Measurements from ENCODE around the gene CASQ1. TPM values are rescaled to one million over a fixed set of nuclear protein-coding genes. Genes with fewer than 3 reads are reported as not detected.

CASQ1 gene
- total RNA-seq, 4 donors from 2014 or later: 0.95 TPM; not detected in 3

DNA sequence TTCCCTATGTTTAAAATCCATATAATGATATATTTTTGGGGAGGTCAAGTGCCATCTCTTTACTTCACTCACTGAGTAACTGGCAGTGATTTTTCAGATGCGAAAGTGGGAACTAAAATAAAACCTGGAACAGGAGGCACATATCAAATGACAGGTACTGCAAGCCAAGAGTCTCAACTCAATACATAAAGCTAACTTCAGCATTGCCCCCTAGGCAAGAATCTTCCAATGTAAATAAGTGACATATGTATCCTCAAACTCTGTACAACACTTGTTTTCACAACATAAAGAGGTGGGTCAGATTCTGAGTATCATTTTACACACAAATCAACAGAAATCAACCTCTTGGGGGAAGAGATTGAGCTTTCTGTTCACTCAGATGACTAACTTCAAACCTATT is 53.8 kb downstream of the CASQ1 start:
- Histone ChIP-seq H3K9me3 (no peaks in the 10 kb centered on the region), H3K36me3 (peaks cover 8 to 48% (median 9%) of the 10 kb centered on the region in 3 donors), H3K27me3 (no peaks in the 10 kb centered on the region), H3K4me3 (no peak overlapping the region), H3K4me1 (no peaks in the 10 kb centered on the region), H3K27ac (no peak overlapping the region)
- no peak for DNase-seq
- intact Hi-C loops (cut with DNase I): no loop called here
- TF ChIP-seq POLR2A (IDR thresholded peaks at IDR 0.05): no peak
- TF ChIP-seq, protein P1, sequence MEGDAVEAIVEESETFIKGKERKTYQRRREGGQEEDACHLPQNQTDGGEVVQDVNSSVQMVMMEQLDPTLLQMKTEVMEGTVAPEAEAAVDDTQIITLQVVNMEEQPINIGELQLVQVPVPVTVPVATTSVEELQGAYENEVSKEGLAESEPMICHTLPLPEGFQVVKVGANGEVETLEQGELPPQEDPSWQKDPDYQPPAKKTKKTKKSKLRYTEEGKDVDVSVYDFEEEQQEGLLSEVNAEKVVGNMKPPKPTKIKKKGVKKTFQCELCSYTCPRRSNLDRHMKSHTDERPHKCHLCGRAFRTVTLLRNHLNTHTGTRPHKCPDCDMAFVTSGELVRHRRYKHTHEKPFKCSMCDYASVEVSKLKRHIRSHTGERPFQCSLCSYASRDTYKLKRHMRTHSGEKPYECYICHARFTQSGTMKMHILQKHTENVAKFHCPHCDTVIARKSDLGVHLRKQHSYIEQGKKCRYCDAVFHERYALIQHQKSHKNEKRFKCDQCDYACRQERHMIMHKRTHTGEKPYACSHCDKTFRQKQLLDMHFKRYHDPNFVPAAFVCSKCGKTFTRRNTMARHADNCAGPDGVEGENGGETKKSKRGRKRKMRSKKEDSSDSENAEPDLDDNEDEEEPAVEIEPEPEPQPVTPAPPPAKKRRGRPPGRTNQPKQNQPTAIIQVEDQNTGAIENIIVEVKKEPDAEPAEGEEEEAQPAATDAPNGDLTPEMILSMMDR (IDR thresholded peaks at IDR 0.05): no peak
- 90 to 100% methylated on average over 1 of the region's 1 CpG for WGBS, 2 donors

DNA sequence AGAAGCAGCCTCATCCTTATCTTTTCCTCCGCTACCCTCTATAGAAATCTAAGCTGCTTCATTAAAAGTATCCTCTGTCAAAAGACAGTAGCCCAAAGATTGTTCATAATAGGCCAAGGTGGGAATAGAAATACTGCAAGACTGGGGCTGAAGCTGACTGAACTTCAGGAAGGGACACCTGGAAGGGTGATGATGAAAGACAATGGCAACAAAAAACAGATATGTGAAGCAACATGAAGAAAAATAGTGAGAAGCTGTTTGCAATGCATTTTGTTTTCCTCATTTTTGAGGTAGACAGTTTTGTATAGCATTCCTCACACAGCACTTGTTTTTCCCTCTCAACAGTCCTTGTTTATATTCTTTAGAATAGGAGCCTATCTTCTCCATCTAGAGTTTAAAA is 55.1 kb downstream of the CASQ1 start:
- no peak overlapping the region for H3K27ac ChIP-seq
- 91 to 100% methylated on average over 1 of the region's 1 CpG for WGBS, 2 donors
- H3K4me1 ChIP-seq: no peaks in the 10 kb centered on the region
- H3K9me3 ChIP-seq: no peaks in the 10 kb centered on the region
- no peak for DNase-seq
- peaks cover 0 to 46% (median 0%) of the 10 kb centered on the region in 3 donors for H3K36me3 ChIP-seq
- intact Hi-C loops (cut with DNase I): no loop called here
- H3K27me3 ChIP-seq: no peaks in the 10 kb centered on the region
- H3K4me3 ChIP-seq: no peak overlapping the region
- TF ChIP-seq, protein P1 (IDR thresholded peaks at IDR 0.05): no peak
- TF ChIP-seq POLR2A (IDR thresholded peaks at IDR 0.05): no peak

DNA sequence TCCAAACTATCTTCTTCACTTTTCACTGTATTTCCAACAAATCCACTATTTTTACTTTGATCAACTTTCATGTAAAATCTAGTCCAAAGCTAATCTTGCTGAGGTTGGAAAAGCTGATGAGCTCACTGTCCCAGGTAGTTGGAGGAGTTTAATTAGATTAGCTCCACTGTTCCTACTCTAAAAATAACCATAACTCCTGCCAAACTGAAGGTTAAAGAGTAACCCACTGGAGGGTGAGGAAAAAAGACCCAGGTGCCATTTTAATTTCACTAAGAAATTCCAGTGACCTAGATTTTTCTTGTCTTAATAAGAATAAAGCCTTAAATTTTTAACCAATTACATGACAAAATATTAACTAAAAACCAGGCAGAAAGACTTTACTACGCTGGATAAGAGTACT is 56.7 kb downstream of the CASQ1 start:
- H3K27ac ChIP-seq: no peak overlapping the region

DNA sequence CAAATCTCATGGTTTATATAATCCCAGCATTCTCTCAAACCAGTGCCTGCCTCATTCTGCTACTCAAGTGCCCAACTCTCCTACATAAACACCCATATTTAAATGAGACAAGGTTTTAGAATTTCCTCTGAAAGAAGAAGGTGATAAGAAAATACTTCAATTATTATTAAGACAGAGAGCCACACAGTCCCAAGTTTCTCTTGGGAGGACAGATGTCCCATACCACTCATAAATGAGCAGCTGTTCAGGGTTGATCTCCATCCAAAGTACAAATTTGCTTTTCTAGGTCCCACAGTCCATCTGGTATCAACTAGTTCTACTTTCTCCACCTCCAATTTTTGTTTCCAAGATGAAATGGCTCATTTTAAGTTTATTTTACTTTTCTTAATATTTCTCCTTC is 60.6 kb downstream of the CASQ1 start:
- Histone ChIP-seq H3K4me1 (peaks cover 0 to 11% (median 0%) of the 10 kb centered on the region in 3 donors), H3K9me3 (no peaks in the 10 kb centered on the region), H3K36me3 (peaks cover 0 to 39% (median 0%) of the 10 kb centered on the region in 3 donors), H3K27ac (peak overlapping the region in 1 of 4 donors; percentile 20), H3K27me3 (no peaks in the 10 kb centered on the region), H3K4me3 (no peak overlapping the region)
- intact Hi-C loops (cut with DNase I): loop anchor here (5.0 to 10.0 kb wide), 2 partner anchors 54 to 156 kb away; partner anchors contain the start of gene IGSF8
- DNase-seq: no peak
- TF ChIP-seq POLR2A (IDR thresholded peaks at IDR 0.05): no peak
- TF ChIP-seq, protein P1 (IDR thresholded peaks at IDR 0.05): no peak

More for the DNA sequence above, 56.7 kb downstream of the CASQ1 start:
- Histone ChIP-seq H3K27me3 (no peaks in the 10 kb centered on the region), H3K4me3 (no peak overlapping the region), H3K9me3 (no peaks in the 10 kb centered on the region), H3K4me1 (peaks cover 0 to 8% (median 0%) of the 10 kb centered on the region in 3 donors), H3K36me3 (peaks cover 0 to 32% (median 0%) of the 10 kb centered on the region in 3 donors)
- DNase-seq: no peak
- intact Hi-C loops (cut with DNase I): no loop called here
- TF ChIP-seq, protein P1 (IDR thresholded peaks at IDR 0.05): no peak
- TF ChIP-seq POLR2A (IDR thresholded peaks at IDR 0.05): no peak
- 92 to 95% methylated on average over 1 of the region's 1 CpG for WGBS, 2 donors

Other genes starting within 250 kb of the CASQ1 start
- 10 to 100 TPM in 1 of 4 donors, 1 to 10 TPM in 3; 4.2 to 12.0 (median 8.8) TPM for gene IGSF9, start 245.0 kb upstream of the CASQ1 start, total RNA-seq
- gene SLAMF9, start 236.3 kb upstream of the CASQ1 start, total RNA-seq: under 1 TPM in 2 of 4 donors, not detected in 2; 0.92 to 0.99 TPM
- 1 to 10 TPM; 2.7 to 3.8 (median 2.9) TPM for gene PIGM, start 158.6 kb upstream of the CASQ1 start, total RNA-seq
- under 1 TPM in 1 of 4 donors, not detected in 3; 0.59 TPM for gene KCNJ10, start 120.4 kb upstream of the CASQ1 start, total RNA-seq
- not detected for gene KCNJ9, start 109.0 kb upstream of the CASQ1 start, total RNA-seq
- 10 to 100 TPM; 17.0 to 19.6 (median 17.2) TPM for gene IGSF8, start 92.0 kb upstream of the CASQ1 start, total RNA-seq
- 10 to 100 TPM in 1 of 4 donors, 1 to 10 TPM in 3; 2.2 to 32.6 (median 5.3) TPM for gene ATP1A2, start 74.8 kb upstream of the CASQ1 start, total RNA-seq
- 1 to 10 TPM in 1 of 4 donors, under 1 TPM in 1, not detected in 2; 0.19 to 1.8 TPM for gene ATP1A4, start 39.0 kb upstream of the CASQ1 start, total RNA-seq
- 10 to 100 TPM; 39.1 to 86.0 (median 69.8) TPM for gene PEA15, start 14.8 kb downstream of the CASQ1 start, total RNA-seq
- gene DCAF8, start 72.0 kb downstream of the CASQ1 start, total RNA-seq: 100 to 1,000 TPM in 1 of 4 donors, 10 to 100 TPM in 3; 54.0 to 139 (median 58.6) TPM
- 10 to 100 TPM; 21.2 to 39.7 (median 25.1) TPM for gene PEX19, start 94.6 kb downstream of the CASQ1 start, total RNA-seq
- 10 to 100 TPM; 74.9 to 99.8 (median 91.3) TPM for gene COPA, start 152.7 kb downstream of the CASQ1 start, total RNA-seq
- 10 to 100 TPM; 40.2 to 57.6 (median 49.8) TPM for gene NCSTN, start 152.8 kb downstream of the CASQ1 start, total RNA-seq
- under 1 TPM in 1 of 4 donors, not detected in 3; 0.19 TPM for gene NHLH1, start 176.5 kb downstream of the CASQ1 start, total RNA-seq
- 10 to 100 TPM in 1 of 4 donors, 1 to 10 TPM in 3; 5.9 to 10.8 (median 7.7) TPM for gene VANGL2, start 210.0 kb downstream of the CASQ1 start, total RNA-seq